Measurements from ENCODE around the gene SMPD4.
A peak's percentile ranks its signal among the peaks of the same experiment; 100 is the strongest.
"Not testable (repeated sequence)": the region's sequence is repeated elsewhere in the genome, so short reads cannot be mapped to it uniquely, and the experiment has no call there.

Gene SMPD4

GRCh38 chr2:130145006-130145414 lies 36.4 kb downstream of the SMPD4 start, which contains the start of gene CCDC74B:
Gene CCDC74B, minus strand, starts transcription at chr2:130145112. Its CDS starts 116 bp downstream, at chr2:130144996.
- Mint-ChIP-seq H3K27me3 (peaks cover 18% of the 10 kb centered on the region), H3K27ac (peak within 1 kb of the TSS; percentile 14), H3K4me3 (peak within 1 kb of the TSS; percentile 74), H3K4me1 (ENCODE audit: low read depth) (peaks cover 12% of the 10 kb centered on the region)
- H3K9me3 Mint-ChIP-seq; H3K36me3 Mint-ChIP-seq (ENCODE audit: low read depth): not testable (repeated sequence)
- peak; percentile 69 for DNase-seq

- peaks cover 18% of the 10 kb centered on the region for H3K27me3 Mint-ChIP-seq
- peak overlapping the region; percentile 47 for H3K27ac Mint-ChIP-seq
- DNase-seq; H3K36me3 Mint-ChIP-seq (ENCODE audit: low read depth); H3K9me3 Mint-ChIP-seq: not testable (repeated sequence)
- H3K4me3 Mint-ChIP-seq, result peak overlapping the region; percentile 51
- H3K4me1 Mint-ChIP-seq (ENCODE audit: low read depth), result peaks cover 12% of the 10 kb centered on the region
Measured at GRCh38 chr2:130143266-130144039, 37.9 kb downstream of the SMPD4 start.

GRCh38 chr2:130142396-130143265 lies 38.8 kb downstream of the SMPD4 start:
- H3K4me3 Mint-ChIP-seq; H3K36me3 Mint-ChIP-seq (ENCODE audit: low read depth); DNase-seq; H3K27ac Mint-ChIP-seq; H3K9me3 Mint-ChIP-seq: not testable (repeated sequence)
- peaks cover 12% of the 10 kb centered on the region for H3K4me1 Mint-ChIP-seq (ENCODE audit: low read depth)
- peaks cover 18% of the 10 kb centered on the region for H3K27me3 Mint-ChIP-seq

GRCh38 chr2:130141645-130142370 lies 39.6 kb downstream of the SMPD4 start:
- H3K27me3 Mint-ChIP-seq, result peaks cover 18% of the 10 kb centered on the region
- H3K4me3 Mint-ChIP-seq; H3K36me3 Mint-ChIP-seq (ENCODE audit: low read depth); H3K27ac Mint-ChIP-seq; H3K9me3 Mint-ChIP-seq; DNase-seq: not testable (repeated sequence)
- H3K4me1 Mint-ChIP-seq (ENCODE audit: low read depth), result peaks cover 12% of the 10 kb centered on the region

GRCh38 chr2:130141002-130141401 lies 40.4 kb downstream of the SMPD4 start:
- DNase-seq; H3K9me3 Mint-ChIP-seq; H3K27ac Mint-ChIP-seq; H3K36me3 Mint-ChIP-seq (ENCODE audit: low read depth); H3K4me3 Mint-ChIP-seq: not testable (repeated sequence)
- Mint-ChIP-seq H3K4me1 (ENCODE audit: low read depth) (peaks cover 12% of the 10 kb centered on the region), H3K27me3 (peaks cover 14% of the 10 kb centered on the region)

- H3K9me3 Mint-ChIP-seq; DNase-seq; H3K27ac Mint-ChIP-seq; H3K4me3 Mint-ChIP-seq; H3K36me3 Mint-ChIP-seq (ENCODE audit: low read depth): not testable (repeated sequence)
- Mint-ChIP-seq H3K27me3 (peaks cover 12% of the 10 kb centered on the region), H3K4me1 (ENCODE audit: low read depth) (peaks cover 12% of the 10 kb centered on the region)
Measured at GRCh38 chr2:130140516-130140915, 40.9 kb downstream of the SMPD4 start.

GRCh38 chr2:130139331-130140280 lies 41.8 kb downstream of the SMPD4 start:
- H3K27ac Mint-ChIP-seq; H3K4me1 Mint-ChIP-seq (ENCODE audit: low read depth); H3K27me3 Mint-ChIP-seq; H3K4me3 Mint-ChIP-seq; H3K36me3 Mint-ChIP-seq (ENCODE audit: low read depth); DNase-seq; H3K9me3 Mint-ChIP-seq: not testable (repeated sequence)

GRCh38 chr2:130138841-130139251 lies 42.6 kb downstream of the SMPD4 start:
- not testable (repeated sequence) for H3K9me3 Mint-ChIP-seq; DNase-seq; H3K36me3 Mint-ChIP-seq (ENCODE audit: low read depth); H3K27me3 Mint-ChIP-seq; H3K4me3 Mint-ChIP-seq; H3K27ac Mint-ChIP-seq; H3K4me1 Mint-ChIP-seq (ENCODE audit: low read depth)

- not testable (repeated sequence) for DNase-seq; H3K27me3 Mint-ChIP-seq; H3K4me1 Mint-ChIP-seq (ENCODE audit: low read depth); H3K9me3 Mint-ChIP-seq; H3K27ac Mint-ChIP-seq; H3K4me3 Mint-ChIP-seq; H3K36me3 Mint-ChIP-seq (ENCODE audit: low read depth)
Measured at GRCh38 chr2:130138326-130138725, 43.1 kb downstream of the SMPD4 start.

- not testable (repeated sequence) for H3K36me3 Mint-ChIP-seq (ENCODE audit: low read depth); H3K27me3 Mint-ChIP-seq; H3K27ac Mint-ChIP-seq; H3K4me3 Mint-ChIP-seq; H3K4me1 Mint-ChIP-seq (ENCODE audit: low read depth); DNase-seq; H3K9me3 Mint-ChIP-seq
Measured at GRCh38 chr2:130137118-130137517, 44.3 kb downstream of the SMPD4 start.

GRCh38 chr2:130136546-130136945 lies 44.9 kb downstream of the SMPD4 start:
- H3K9me3 Mint-ChIP-seq; DNase-seq; H3K27ac Mint-ChIP-seq; H3K27me3 Mint-ChIP-seq; H3K36me3 Mint-ChIP-seq (ENCODE audit: low read depth); H3K4me3 Mint-ChIP-seq; H3K4me1 Mint-ChIP-seq (ENCODE audit: low read depth): not testable (repeated sequence)

- Mint-ChIP-seq H3K4me1 (ENCODE audit: low read depth) (no peaks in the 10 kb centered on the region), H3K27ac (no peak overlapping the region), H3K9me3 (no peaks in the 10 kb centered on the region), H3K4me3 (no peak overlapping the region), H3K27me3 (no peaks in the 10 kb centered on the region), H3K36me3 (ENCODE audit: low read depth) (no peaks in the 10 kb centered on the region)
- no peak for DNase-seq
Measured at GRCh38 chr2:130135692-130136541, 45.5 kb downstream of the SMPD4 start.

Measured in activated T-cell treated with anti-CD3 and anti-CD28 coated beads, Interleukin-2, amount 50 U/mL, for 24 hours (primary cell).